ENCODE data around the gene GSAP.
"Not testable (repeated sequence)": the region's sequence is repeated elsewhere in the genome, so short reads cannot be mapped to it uniquely, and the experiment has no call there.

The GSAP gene

DNA sequence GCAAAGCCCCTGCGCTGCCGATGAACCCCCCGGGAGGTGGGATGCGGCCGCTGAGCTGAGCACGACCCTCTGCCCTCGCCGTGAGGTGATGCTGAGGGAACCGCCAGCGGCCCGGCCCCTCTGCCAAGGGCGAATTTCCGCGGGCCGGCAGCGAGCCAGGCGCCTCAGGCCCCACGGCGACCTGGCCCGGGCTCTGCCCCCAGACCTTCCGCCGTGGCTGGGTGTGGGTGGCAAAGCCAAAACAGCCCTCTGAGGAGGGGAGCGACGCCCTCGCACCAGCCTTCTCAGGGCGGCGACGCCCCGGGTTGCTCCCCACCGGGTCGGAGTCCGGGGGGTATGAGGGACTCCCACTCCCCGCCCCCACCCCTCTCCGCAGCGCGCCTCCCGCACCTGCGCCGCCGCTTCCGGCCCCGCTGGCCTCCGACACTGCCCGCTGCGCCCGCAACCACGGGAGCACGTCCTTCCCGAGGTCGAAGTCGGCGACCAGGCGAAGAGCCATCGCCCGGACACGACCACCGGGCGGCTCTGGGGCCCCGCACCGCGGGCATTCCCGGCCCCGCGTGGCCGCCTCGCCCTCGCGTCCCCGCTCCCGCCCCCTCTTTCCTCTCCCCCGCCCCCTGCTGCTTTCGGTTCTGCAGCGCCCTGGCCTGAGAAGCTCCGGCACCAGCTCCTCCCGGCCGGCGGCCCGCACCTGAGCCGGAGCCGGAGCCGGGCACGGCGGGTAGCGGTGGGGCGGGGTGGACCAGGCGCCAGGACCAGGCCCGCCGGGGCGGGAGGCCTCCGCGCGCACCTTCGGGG is at the start of gene GSAP:
GSAP (minus strand) TSS at position 527 of the 798 bp plus-strand sequence; CDS start at position 499, 28 bp downstream.
- DNase-seq: no peak

GRCh38 chr7:77465256-77465655 is 49.1 kb upstream of the GSAP start:
- no peak for DNase-seq

DNA sequence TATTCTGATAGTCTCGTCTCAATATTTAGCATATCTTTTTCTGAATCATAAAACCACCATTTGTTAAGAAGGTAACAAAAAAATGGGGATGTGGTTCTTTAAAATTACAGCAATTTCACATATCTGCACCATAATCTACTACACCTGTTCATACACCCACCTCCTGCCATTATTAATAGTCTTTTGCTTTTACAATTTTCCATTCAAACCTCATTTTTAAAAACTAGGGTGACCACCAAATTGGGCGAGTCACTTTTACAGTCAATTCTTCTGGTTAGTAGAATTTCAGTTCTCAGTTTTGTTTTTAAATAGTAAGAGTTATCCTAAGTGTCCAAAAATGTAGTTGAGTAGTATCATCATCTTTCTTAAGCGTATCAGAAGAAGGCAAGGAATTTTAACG is 48.4 kb upstream of the GSAP start:
- DNase-seq: no peak

DNA sequence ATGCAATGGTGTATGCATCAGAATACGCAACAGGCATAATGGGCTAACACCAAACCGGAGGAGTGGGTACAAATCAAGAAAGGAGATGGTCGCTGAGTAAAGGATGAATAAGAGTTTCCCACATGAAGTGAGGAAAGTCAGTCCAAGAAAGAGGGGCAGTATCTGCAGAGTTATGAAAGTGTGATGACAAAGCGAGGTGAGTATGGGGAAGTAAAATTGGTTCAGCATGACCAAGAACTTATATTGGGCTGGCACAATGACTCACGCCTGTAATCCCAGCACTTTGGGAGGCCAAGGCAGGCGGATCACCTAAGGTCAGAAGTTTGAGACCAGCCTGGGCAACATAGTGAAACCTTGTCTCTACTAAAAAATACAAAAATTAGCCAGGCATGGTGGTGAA is 47.5 kb upstream of the GSAP start:
- not testable (repeated sequence) for DNase-seq

DNA sequence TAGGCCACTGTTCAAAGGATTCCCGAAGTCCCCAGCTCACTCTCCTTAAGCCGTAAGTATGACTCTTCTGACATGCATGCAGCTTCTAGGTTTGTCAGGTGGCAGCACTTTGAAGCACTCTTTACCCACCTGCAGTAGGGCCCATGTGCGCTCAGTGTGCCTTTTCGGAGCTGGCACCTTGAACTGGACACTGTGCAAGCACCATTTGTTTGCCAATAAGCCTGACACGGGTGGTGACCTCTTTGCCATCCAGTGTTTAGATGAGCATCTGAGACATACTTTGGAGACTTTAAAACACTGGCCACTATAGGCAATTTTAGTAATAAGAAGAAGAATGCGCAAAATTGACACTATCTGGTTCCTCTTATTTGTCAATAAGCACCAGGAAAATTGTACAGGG is 45.7 kb upstream of the GSAP start:
- no peak for DNase-seq

DNA sequence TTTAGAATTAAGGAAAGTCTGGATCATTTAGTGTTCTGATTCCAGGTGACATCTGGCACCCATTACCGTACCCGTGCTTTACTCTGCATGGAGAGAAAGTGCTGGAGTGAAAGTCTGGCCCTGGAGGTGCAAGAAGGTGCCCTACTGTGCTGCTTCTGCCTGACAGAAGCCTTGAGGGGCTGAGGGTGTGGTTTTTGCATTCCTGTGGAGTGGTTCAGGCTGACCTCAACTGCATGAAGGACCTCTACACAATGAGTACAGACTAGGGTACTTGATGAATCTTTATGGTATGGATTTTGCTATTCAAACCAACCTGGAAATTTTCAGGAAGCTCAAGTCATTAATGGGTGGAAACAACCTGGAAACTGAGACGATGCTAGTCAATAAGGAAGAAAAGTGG is 45.1 kb upstream of the GSAP start:
- no peak for DNase-seq

GRCh38 chr7:77460057-77460486 is 43.9 kb upstream of the GSAP start:
- DNase-seq: no peak

DNA sequence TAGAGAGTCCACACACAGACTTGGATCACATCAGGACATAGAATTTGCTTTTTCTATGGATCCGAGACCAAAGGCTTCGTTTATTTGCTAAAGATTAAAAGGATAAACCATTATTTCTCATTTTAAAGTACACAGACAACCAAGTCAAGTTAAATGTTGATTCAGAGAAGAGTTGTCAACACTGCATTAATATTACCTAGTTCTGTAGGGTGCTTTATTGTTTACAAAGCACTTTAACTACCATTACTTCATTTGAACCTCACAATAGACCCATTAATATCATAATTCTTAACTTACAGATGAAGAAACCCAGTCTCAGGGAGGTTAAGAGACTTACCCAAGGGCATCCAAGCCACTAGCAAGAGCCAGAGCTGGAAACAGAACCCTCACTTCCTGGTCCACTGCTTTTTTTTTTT is 43.2 kb upstream of the GSAP start:
- DNase-seq: no peak

DNA sequence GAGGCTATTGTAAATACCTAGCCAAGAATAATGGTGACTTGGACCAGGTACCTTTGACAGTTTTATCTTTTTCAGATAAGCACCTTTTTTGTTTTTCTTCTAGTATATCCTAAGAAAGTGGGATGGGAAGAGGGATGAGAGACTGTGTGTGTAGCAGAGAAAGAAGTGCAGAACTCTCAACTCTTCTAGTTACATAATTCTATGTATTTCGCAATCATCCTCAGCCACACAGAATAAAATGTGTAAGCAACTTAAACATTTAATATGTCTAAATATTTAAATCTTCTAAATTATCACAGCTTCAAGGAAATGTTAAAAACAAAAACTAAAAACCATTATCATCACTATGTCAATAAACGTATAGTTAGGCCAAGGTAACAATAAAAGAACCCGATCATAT is 42.6 kb upstream of the GSAP start:
- DNase-seq: no peak

DNA sequence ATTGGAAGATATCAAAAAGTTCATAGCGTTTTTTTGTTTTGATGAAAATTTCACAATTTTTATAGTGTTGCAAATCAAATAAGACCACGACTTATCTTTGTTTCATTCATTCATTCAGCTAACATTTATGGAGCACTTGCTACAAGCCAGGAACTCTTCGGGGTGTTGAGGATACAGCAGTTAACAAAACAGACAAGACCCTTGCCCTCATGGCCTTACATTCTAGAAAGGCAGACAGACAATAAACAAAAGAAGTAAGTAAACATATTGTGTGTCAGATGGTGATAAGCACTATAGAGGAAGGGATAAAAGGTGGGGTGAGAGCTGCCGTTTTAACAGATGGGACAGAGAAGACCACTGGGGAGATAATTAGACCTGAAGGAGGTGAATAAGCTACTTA is 41.6 kb upstream of the GSAP start:
- DNase-seq: no peak

- DNase-seq: no peak
These were observed 40.5 kb upstream of the GSAP start for GRCh38 chr7:77456696-77457095.

GRCh38 chr7:77455321-77455720 is 39.2 kb upstream of the GSAP start:
- DNase-seq: no peak

DNA sequence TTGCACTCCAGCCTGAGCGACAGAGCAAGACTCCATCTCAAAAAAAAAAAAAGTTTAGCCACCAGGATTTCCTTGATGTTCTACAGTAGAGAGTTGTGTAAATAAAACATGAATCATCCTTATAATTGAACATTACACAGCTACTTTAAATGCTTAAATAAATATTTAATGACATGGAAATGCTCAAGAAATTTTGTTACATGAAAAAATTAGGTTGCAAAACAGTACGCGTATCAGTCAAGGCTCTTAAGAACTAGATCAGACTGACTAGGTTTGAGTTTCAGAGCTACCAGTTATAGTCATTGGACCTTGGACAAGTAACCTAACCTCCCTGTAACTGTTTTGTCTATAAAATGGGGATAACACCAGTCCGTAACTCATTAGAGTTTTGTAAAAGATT is 38.7 kb upstream of the GSAP start:
- DNase-seq: no peak

- DNase-seq: no peak
These were observed 37.4 kb upstream of the GSAP start for GRCh38 chr7:77453531-77453930.

- not testable (repeated sequence) for DNase-seq
These were observed 35.8 kb upstream of the GSAP start for GRCh38 chr7:77451950-77452349.

DNA sequence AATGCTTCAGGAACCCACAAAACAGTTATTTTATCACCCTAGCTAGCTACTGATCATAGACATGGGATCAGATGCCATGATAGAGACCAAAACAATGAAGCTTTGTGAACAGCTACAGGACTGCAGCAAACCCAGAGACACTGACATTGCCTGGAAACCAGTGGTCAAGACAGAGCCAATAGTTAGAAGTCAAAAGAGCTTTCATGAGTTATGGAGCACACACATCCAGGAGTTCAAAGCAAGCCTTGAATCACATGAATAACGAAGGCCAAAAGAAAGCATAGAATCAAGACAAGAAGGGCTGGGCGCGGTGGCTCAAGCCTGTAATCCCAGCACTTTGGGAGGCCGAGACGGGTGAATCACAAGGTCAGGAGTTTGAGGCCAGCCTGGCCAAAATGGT is 34.5 kb upstream of the GSAP start:
- no peak for DNase-seq

DNA sequence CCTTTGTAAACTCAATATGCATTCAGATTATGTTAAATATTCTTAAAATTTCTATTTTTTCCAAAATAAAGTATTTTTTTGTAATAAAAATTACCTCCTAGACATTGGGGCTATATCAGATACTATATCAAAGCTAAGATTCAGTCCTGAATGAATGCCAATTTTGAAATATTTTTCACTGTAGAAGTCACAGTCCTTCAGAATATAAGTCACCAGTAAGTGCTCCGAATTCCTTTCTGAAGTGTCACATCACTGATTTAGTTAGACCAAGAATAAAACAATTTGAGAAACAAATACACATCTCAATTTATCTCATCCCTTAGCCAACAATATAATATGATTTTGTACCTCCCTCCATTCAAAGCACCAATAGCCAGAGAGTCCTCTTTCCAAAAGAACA is 33.9 kb upstream of the GSAP start:
- no peak for DNase-seq

DNA sequence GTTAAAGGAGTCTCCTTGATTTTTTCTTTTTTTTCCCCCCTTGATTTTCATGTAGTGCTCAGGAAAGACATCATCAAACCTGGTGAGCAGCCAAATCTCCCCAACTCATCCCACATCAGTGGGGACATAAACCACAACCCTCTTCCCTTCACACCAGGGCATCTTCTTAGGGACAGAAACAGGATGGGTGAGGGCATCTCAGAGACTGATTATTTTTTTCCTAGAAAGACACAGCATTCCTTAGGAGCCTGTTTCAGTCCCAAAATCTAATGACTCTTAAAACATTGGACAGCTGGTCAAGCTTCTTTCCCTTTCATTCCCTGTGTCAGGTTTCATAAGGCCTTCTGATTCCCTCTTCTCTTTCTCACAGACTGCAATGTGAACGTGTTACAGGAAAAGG is 31.5 kb upstream of the GSAP start:
- no peak for DNase-seq

DNA sequence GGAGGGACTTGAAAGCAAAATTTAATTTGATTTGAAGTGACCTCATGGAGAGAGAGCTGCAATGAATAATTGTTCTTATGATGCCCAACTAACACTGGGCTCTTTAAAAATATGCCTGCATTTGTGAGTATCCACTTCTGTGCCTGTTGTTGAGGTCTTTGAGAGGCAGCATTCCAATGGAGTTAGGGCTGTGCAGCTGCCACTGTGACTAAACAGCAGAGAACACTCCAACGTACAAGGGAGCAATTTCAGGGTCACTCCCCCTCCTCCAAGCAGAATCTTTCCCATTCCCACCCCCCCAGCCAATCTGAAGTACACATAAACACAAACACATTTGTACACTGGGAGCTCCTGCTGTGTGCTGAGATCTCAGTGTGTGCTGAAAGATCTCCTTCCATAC is 28.0 kb upstream of the GSAP start:
- DNase-seq: no peak

GRCh38 chr7:77443042-77443441 is 26.9 kb upstream of the GSAP start:
- DNase-seq: no peak

- no peak for DNase-seq
These were observed 26.5 kb upstream of the GSAP start for GRCh38 chr7:77442636-77443035.

- DNase-seq: no peak
These were observed 24.9 kb upstream of the GSAP start for GRCh38 chr7:77441046-77441445.

DNA sequence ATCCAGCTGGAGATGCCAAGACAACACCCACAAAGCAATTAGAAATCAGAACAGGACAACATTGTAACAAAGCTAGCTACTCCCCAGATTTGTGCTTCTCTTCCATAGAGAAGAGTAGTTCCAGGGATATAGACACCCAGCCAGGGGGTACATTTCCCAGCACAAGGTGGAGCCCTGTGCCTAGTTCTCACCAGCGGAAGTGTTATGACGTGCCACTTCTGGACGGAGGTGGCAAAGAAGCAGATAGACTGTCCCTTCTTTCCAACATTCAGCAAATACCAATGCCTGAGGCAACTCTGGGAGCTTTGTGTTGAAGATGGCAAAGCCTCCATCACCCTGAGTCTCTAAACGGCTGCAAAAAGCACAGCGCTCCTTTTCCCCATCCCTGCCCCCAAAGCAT is 23.4 kb upstream of the GSAP start:
- no peak for DNase-seq

DNA sequence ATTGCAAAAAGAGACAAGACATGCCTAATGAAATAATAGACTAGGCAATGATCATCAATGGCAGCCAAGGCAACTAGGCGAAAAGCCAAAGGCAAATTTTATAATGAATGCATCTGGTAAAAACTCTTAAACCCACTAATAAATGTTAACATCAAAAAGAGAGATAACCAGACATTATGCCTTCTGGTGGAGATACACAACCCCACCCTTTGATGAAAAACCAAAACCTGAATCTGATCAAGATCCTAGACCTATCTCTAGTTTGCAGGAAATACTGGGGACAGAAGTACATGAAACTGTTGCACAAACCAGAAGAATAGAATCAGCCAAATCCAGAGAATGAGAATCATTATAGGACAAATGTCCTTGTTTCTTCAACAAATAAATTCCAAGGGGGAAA is 22.0 kb upstream of the GSAP start:
- no peak for DNase-seq

GRCh38 chr7:77434570-77435275 is 18.6 kb upstream of the GSAP start:
- no peak for DNase-seq

Data from Kasumi-1 (cell line).